GM19351 (cell line): ENCODE measurements around the gene COL28A1.
"Not testable (repeated sequence)": the region's sequence is repeated elsewhere in the genome, so short reads cannot be mapped to it uniquely, and the experiment has no call there.

Experiments used
- ATAC-seq: cut with Tn5 transposase; IDR thresholded peaks from one replicate; pipeline ENCODE4 v1.9.1; 2021; ENCODE audit warnings: mild to moderate bottlenecking, moderate library complexity; ENCODE audit not compliant: unreplicated experiment

COL28A1 gene

DNA sequence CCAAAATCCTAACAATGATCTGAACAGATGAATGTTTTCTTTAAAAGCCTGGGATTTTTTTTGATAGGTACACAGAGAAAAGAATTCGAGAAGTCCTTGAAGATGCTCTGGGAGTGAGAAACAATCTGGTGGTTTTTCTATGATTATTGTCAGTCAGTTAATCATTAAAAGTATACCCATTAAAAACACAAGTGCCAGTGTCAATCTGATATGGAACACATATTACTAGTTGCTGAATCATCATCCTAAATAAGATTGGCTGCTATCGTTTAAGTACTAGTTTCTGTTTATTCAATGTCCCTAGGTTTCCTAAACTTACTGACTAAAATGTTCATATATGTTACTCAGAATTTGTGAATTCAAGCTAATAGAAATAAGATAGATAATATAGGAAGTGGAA is 16.1 kb downstream of the COL28A1 start:
- no peak for ATAC-seq

DNA sequence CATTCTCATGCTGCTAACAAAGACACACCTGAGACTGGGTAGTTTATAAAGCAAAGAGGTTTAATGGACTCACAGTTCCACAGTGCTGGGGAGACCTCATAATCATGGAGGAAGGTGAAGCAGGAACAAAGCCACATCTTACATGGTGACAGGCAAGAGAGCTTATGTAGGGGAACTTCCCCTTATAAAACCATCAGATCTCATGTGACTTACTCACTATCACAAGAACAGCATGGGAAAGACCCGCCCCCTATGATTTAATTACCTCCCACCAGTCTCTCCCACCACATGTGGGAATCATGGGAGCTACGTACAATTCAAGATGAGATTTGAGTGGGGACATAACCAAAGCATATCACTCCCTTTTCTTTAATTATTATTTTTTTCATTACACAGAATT is 16.6 kb downstream of the COL28A1 start:
- ATAC-seq = no peak

GRCh38 chr7:7517754-7518153 is 17.9 kb downstream of the COL28A1 start:
- ATAC-seq = no peak

- no peak for ATAC-seq
Measured at GRCh38 chr7:7516662-7517061, 19.0 kb downstream of the COL28A1 start.

DNA sequence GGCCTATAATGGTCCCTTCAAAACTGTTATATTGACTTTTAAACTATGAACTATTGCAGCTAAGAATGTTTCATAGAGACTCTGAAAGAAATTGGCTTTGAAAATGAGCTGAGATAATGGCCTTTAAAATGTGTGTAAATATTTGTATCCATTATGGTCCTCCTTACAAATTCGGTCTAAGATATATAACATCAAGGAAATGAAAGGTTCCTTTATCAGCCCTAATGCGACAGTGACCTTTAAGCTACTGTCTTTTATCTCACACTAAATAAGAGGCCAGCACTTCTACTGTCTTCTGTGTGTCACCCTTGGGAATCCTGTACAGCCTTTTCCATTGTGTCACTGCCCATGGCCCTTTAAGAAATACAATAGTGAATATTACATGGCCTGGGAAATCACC is 19.5 kb downstream of the COL28A1 start:
- ATAC-seq = no peak

DNA sequence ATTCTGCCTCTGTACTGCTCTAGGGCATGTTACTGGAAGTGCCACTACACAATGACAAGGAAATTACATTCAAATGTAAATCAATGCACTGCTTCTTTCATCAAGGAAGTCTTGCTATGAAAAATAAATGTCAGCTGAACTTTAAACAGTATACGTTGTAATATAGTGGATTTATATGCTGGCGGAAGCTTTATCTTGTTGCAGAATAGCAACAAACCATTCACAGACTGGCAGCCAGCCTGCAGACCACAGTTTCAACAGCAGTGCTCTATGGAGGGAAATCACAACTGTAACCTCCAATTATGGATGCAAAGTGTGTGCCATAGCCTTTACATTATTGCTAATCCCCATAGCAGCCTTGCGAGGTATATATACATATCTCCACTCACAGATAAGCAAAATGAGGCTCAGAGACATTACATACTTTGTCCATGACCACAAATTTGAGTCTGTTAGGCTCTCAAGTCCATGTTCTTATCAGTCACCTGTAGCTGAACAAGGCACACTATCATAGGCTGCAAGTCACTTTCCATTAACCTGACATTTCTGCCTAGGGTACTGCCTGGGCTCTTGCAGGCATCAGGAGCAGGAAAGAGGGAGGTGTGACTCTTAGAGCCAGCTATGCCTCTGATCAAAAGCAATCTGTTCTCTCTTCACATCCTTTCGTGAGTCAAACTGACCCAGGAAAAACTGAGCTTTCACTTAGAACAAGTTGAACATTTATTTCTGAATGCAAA is 22.6 kb downstream of the COL28A1 start:
- no peak for ATAC-seq

- no peak for ATAC-seq
Measured at GRCh38 chr7:7510794-7511193, 24.9 kb downstream of the COL28A1 start.

GRCh38 chr7:7505915-7506314 is 29.8 kb downstream of the COL28A1 start:
- no peak for ATAC-seq

- no peak for ATAC-seq
Measured at GRCh38 chr7:7504910-7505704, 30.6 kb downstream of the COL28A1 start.

- ATAC-seq = no peak
Measured at GRCh38 chr7:7499892-7500291, 35.8 kb downstream of the COL28A1 start.

DNA sequence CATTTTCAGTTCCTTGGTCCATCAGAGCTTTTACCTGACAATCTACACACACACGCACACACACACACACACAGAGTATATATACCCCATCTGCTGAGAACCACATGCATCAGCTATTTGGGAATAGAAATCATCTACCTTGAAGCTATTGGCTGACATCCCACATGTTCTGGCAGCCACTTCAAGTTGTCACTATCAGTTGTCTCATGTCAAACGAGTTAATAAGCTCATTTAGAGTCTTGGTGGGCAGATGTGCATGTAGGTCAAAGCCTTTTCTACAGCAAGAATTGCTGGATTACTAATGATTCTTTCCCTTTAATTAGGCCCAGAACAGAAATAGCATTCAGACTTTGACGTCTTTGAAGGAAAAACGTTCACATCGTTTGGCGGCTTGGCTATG is 36.8 kb downstream of the COL28A1 start:
- ATAC-seq = no peak

DNA sequence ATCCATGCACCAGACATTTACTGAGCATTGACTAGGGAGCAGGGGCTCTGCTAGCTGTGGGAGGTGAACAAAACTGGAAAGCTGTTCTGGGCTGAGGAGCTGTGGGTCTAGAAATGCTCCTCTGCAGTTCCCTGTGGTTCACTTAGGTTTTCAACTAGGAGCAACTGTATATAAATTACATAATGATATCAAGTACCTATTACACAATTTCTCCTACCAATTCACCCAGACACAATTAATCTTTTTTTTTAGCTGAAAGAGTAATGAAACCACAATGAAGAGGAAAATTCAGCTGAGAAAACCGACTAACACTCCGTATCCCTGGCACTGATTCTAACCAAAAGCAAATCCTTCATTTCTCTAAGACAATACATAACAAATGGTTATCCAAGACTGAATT is 39.4 kb downstream of the COL28A1 start:
- ATAC-seq = no peak

DNA sequence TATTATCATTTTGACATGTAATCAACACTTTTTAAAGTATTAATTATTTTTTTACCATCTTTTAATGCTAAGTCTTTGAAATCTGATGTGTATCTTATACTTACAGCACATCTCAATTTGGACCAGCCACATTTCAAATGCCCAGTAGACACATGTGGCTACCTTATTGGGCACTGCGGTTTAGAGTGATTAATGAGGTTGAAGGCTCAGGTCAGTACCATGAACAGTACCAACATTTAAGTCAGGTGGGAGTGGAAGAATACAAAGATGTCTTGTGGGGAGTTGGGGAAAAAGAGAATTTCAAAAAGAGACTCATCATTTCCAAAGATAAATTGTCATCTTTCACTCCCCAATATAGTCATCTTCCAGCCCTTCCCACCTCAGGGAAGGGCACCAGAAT is 40.5 kb downstream of the COL28A1 start:
- no peak for ATAC-seq

DNA sequence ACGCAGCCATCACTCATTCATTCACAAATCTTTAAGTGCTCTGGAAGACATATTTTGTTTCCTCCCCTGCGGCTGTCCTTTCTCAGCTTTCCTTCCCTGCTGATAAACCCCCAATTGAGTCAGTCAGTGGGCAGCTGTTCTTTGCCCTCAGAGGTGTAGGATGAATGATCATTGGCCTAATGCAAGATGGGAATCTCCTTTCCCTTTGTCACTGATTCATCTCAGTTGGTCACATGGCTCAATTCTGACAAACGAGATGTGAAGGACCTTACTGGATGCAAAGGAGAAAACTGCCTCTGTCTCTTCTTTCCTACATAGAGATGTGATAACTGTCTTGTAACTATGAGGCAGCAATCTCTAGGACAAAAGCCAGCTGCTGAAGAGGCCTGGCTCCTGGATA is 44.6 kb downstream of the COL28A1 start:
- ATAC-seq = no peak

- no peak for ATAC-seq
Measured at GRCh38 chr7:7490003-7490402, 45.7 kb downstream of the COL28A1 start.

DNA sequence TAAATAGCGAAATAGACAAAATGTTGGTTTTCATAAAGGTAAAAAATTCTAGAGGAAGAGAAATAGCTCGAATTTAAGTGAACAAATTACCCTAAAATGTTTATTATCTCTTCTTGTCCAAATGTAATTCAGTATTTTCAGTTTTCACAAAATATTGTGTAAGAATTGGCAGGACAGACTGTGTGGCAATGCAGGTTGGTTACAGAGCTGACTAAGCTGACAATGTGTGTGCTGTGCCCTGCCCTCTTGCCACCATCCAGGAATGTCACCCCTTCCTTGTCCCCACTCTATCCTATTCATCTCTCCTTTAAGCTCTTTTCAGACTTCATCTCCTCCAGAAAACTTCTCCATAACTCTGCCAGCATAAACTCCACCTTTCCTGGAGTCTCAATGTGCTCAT is 46.1 kb downstream of the COL28A1 start:
- ATAC-seq = no peak

DNA sequence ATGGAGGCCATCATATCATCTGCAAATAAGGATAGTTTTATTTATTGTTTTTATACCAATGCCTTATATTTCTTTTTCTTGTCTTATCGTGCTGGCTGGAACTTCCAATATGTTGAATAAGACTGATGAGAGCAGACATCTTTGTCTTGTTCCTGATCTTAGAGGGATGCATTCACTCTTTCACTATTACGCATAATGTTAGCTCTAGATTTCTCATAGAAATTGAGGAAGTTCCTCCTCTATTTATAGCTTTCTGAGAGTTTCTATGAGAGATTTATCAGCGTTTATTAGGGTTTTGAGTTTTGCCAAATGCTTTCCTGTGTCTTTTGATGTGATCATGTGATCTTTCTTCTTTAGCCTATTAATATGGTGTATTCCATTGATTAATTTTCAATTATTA is 49.3 kb downstream of the COL28A1 start:
- ATAC-seq = peak; percentile 76

DNA sequence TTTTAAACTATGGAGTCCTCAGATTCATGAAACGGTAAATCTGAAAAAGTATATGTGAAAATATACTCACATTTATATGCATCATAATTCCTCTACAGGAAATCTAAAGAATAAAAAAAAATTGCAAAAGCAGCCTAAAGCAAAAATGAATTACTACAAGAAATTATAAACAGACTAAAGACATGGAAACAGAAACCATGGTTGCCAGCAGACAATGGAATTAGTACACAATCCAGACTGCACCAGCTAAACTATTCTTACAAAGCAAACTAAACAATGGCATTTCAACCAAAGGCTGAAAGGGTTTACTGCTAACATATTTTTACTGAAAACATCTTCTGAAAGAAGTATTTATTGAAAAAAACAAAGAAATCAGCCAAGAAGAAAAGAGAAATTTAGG is 51.6 kb downstream of the COL28A1 start:
- no peak for ATAC-seq

DNA sequence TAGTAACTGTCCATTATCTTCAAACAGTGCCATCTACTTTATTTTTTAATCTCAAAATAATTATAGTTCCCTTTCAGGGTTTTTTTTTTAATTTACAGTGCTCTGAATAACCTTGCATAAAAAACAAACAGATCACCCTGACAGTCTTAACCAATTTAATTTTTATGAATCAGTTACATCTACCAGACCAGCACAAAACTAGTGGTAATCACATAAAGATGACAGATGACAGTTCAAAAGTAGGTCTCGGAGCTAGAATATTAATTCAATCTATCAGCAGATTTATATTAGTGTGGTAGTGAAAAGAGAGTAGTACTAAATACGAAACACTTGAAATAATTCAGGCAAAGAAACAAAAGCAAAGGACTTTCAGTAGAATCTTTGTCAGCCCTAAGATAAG is 53.9 kb downstream of the COL28A1 start:
- no peak for ATAC-seq

GRCh38 chr7:7479275-7479805 is 56.3 kb downstream of the COL28A1 start:
- ATAC-seq = no peak

GRCh38 chr7:7478569-7478968 is 57.1 kb downstream of the COL28A1 start:
- no peak for ATAC-seq

GRCh38 chr7:7477641-7478040 is 58.0 kb downstream of the COL28A1 start:
- ATAC-seq = not testable (repeated sequence)
